Neural cell (in vitro differentiated cells): ENCODE results near the gene BABAM2. TPM values are rescaled to one million over a fixed set of nuclear protein-coding genes. Genes with fewer than 3 reads are reported as not detected.

ENCODE experiments used
- H2AFZ ChIP-seq: fragments of 200-600, 300-800 bp; sonication (generic), shearing (Covaris generic); 2 replicates; pipeline ENCODE4 v1.6.0; 2014; ENCODE audit warnings: low read depth, mild to moderate bottlenecking, antibody characterized with exemption, low read length, moderate library complexity
- H3F3A ChIP-seq: fragments of 200-600 bp; shearing (Covaris generic); 2 replicates; pipeline ENCODE4 v1.6.1; 2016; ENCODE audit warnings: mild to moderate bottlenecking, moderate library complexity, mixed read lengths, antibody characterized with exemption, low read length; ENCODE audit not compliant: insufficient read depth, poor library complexity, severe bottlenecking
- H3K27ac ChIP-seq: fragments of 200-600, 300-800 bp; sonication (generic), shearing (Covaris generic); 2 replicates; pipeline ENCODE4 v1.5.1; 2014; ENCODE audit warnings: mild to moderate bottlenecking, low read length, moderate library complexity
- H3K27me3 ChIP-seq: fragments of 300-800, 200-600 bp; sonication (generic), shearing (Covaris generic); 2 replicates; pipeline ENCODE4 v1.6.0; 2014; ENCODE audit warnings: mild to moderate bottlenecking, low read depth, low read length, moderate library complexity; ENCODE audit not compliant: insufficient read depth
- H3K36me3 ChIP-seq: fragments of 300-800, 200-600 bp; sonication (generic), shearing (Covaris generic); 2 replicates; pipeline ENCODE4 v1.5.1; 2014; ENCODE audit warnings: mild to moderate bottlenecking, antibody characterized with exemption, low read length, moderate library complexity; ENCODE audit not compliant: insufficient read depth
- H3K4me2 ChIP-seq: fragments of 300-800, 200-600 bp; sonication (generic), shearing (Covaris generic); 2 replicates; pipeline ENCODE4 v1.6.0; 2014; ENCODE audit warnings: mild to moderate bottlenecking, low read length
- H3K4me3 ChIP-seq: fragments of 300-800, 200-600 bp; sonication (generic), shearing (Covaris generic); 2 replicates; pipeline ENCODE4 v1.5.1; 2014; ENCODE audit warnings: mild to moderate bottlenecking, low read length, moderate library complexity
- H3K79me2 ChIP-seq: fragments of 200-600 bp; shearing (Covaris generic); replicated peaks from 2 replicates; pipeline ENCODE4 v1.6.0; 2014; ENCODE audit warnings: mild to moderate bottlenecking, low read length, moderate library complexity; ENCODE audit not compliant: insufficient read depth
- H3K9ac ChIP-seq: fragments of 300-800, 200-600 bp; sonication (generic), shearing (Covaris generic); 2 replicates; pipeline ENCODE4 v1.6.1; 2016; ENCODE audit warnings: mild to moderate bottlenecking, low read length, mixed read lengths
- H3K9me2 ChIP-seq: fragments of 200-600 bp; shearing (Covaris generic); 2 replicates; pipeline ENCODE4 v1.6.1; 2016; ENCODE audit warnings: mild to moderate bottlenecking, low read length, mixed read lengths; ENCODE audit not compliant: insufficient read depth
- H3K9me3 ChIP-seq: fragments of 200-600, 300-800 bp; sonication (generic), shearing (Covaris generic); 2 replicates; pipeline ENCODE4 v1.6.1; 2016; ENCODE audit warnings: mild to moderate bottlenecking, mixed run types, low read length, moderate library complexity, mixed read lengths
- H4K20me1 ChIP-seq: fragments of 200-600 bp; shearing (Covaris generic); 2 replicates; pipeline ENCODE4 v1.6.1; 2016; ENCODE audit warnings: mild to moderate bottlenecking, mixed run types; ENCODE audit not compliant: insufficient read depth
- EP300 ChIP-seq: fragments of 450-650 bp; conservative IDR thresholded peaks from 2 replicates; pipeline ENCODE4 v1.6.1; 2014; ENCODE audit warnings: antibody characterized with exemption, mild to moderate bottlenecking, moderate library complexity; ENCODE audit not compliant: poor library complexity, severe bottlenecking
- EZH2 ChIP-seq: fragments of 200-600, 300-800 bp; shearing (Covaris generic), sonication (generic); IDR thresholded peaks from 2 replicates; pipeline ENCODE4 v1.6.1; 2014; ENCODE audit warnings: antibody characterized with exemption, low read length, borderline replicate concordance, mild to moderate bottlenecking; ENCODE audit not compliant: insufficient read depth, poor library complexity, severe bottlenecking
- MXI1 ChIP-seq: fragments of 450-650 bp; conservative IDR thresholded peaks from 2 replicates; pipeline ENCODE4 v1.6.1; 2014; ENCODE audit warnings: antibody characterized with exemption, mild to moderate bottlenecking; ENCODE audit not compliant: poor library complexity, severe bottlenecking
- POLR2AphosphoS5 ChIP-seq: IDR thresholded peaks from 2 replicates; pipeline ENCODE4 v1.6.1; 2012
- RAD21 ChIP-seq: fragments of 450-650 bp; conservative IDR thresholded peaks from 2 replicates; pipeline ENCODE4 v1.6.1; 2014; ENCODE audit warnings: antibody characterized with exemption, mild to moderate bottlenecking, moderate library complexity
- SMC3 ChIP-seq: fragments of 450-650 bp; conservative IDR thresholded peaks from 2 replicates; pipeline ENCODE4 v1.6.1; 2014; ENCODE audit warnings: antibody characterized with exemption, mild to moderate bottlenecking, moderate library complexity; ENCODE audit not compliant: poor library complexity
- TAF1 ChIP-seq: IDR thresholded peaks from 2 replicates; pipeline ENCODE4 v1.6.1; 2012; ENCODE audit warnings: low read depth
- polyA plus RNA-seq: library from polyadenylated mRNA; depleted of rRNA; stranded (reverse); fragments of >200 nt; gene quantifications from 2 replicates; pipeline ENCODE4 v1.2.3, GENCODE V29; 2014
- TF ChIP-seq, protein P1 (sequence below): IDR thresholded peaks from 2 replicates; pipeline ENCODE4 v1.6.1; 2012; ENCODE audit warnings: borderline replicate concordance
- TF ChIP-seq, protein P2 (sequence below): fragments of 450-650 bp; IDR thresholded peaks from 2 replicates; pipeline ENCODE4 v1.5.1; 2014; ENCODE audit warnings: antibody characterized with exemption, mild to moderate bottlenecking, moderate library complexity; ENCODE audit not compliant: poor library complexity, severe bottlenecking

BABAM2 gene
- polyA plus RNA-seq, 1 donor from 2014 or later, result 15.3 TPM

DNA sequence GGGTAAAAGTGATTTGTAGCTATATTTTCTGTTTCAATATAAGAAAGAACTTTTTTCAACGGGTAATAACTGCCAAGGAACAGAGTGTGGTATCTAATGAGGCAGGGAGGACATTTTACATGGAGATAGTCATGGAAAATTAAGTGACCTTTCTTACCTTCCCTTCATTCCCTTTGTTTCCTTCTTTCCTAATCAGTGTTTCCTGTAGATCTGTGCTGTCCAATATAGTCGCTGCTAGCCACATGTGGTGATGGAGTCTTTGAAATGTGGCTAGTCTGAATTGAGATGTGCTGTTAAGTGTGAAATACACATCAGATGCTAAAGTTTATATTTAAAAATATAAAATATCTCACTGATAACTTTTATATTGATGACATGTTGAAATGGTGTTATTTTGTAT, 81.8 kb downstream of the BABAM2 start:
- no peak for TF ChIP-seq RAD21
- no peak for TF ChIP-seq TAF1
- no peak for TF ChIP-seq EZH2
- TF ChIP-seq, protein P1, sequence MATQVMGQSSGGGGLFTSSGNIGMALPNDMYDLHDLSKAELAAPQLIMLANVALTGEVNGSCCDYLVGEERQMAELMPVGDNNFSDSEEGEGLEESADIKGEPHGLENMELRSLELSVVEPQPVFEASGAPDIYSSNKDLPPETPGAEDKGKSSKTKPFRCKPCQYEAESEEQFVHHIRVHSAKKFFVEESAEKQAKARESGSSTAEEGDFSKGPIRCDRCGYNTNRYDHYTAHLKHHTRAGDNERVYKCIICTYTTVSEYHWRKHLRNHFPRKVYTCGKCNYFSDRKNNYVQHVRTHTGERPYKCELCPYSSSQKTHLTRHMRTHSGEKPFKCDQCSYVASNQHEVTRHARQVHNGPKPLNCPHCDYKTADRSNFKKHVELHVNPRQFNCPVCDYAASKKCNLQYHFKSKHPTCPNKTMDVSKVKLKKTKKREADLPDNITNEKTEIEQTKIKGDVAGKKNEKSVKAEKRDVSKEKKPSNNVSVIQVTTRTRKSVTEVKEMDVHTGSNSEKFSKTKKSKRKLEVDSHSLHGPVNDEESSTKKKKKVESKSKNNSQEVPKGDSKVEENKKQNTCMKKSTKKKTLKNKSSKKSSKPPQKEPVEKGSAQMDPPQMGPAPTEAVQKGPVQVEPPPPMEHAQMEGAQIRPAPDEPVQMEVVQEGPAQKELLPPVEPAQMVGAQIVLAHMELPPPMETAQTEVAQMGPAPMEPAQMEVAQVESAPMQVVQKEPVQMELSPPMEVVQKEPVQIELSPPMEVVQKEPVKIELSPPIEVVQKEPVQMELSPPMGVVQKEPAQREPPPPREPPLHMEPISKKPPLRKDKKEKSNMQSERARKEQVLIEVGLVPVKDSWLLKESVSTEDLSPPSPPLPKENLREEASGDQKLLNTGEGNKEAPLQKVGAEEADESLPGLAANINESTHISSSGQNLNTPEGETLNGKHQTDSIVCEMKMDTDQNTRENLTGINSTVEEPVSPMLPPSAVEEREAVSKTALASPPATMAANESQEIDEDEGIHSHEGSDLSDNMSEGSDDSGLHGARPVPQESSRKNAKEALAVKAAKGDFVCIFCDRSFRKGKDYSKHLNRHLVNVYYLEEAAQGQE, result no peak
- no peak for TF ChIP-seq MXI1
- Histone ChIP-seq H3K36me3 (no peaks in the 10 kb centered on the region), H2AFZ (no peak overlapping the region), H3K4me2 (no peak overlapping the region), H3K9me3 (no peaks in the 10 kb centered on the region), H3K9me2 (no peaks in the 10 kb centered on the region), H3K27ac (no peak overlapping the region), H3K4me3 (no peak overlapping the region), H3K9ac (no peak overlapping the region), H3K27me3 (no peaks in the 10 kb centered on the region), H3K79me2 (no peaks in the 10 kb centered on the region), H3F3A (no peaks in the 10 kb centered on the region), H4K20me1 (no peaks in the 10 kb centered on the region)

DNA sequence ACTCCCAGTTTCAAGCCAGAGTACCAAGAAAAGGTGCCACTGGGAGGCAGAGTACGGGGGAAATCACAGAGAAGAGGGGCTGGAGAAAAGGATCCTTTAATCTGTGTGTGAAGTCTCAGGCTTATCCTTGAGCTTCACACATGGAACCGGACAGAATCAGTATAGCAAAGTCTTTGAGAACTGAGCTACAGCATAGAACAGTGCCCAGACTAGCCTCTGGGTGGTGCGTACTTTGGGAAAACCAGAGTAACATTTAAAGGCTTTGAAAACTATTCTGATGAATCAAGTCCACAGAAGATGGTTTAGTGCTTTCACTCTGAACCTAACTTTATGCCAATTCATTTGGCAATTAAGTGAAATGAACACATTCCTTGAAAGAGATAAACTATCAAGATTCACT, 83.1 kb downstream of the BABAM2 start:
- H3K79me2 ChIP-seq, result no peaks in the 10 kb centered on the region
- no peak overlapping the region for H3K4me2 ChIP-seq
- H4K20me1 ChIP-seq, result no peaks in the 10 kb centered on the region
- no peaks in the 10 kb centered on the region for H3K9me3 ChIP-seq
- no peak overlapping the region for H2AFZ ChIP-seq
- no peak overlapping the region for H3K9ac ChIP-seq
- no peaks in the 10 kb centered on the region for H3K9me2 ChIP-seq
- H3K27me3 ChIP-seq, result no peaks in the 10 kb centered on the region
- H3K36me3 ChIP-seq, result no peaks in the 10 kb centered on the region
- no peak overlapping the region for H3K4me3 ChIP-seq
- no peak overlapping the region for H3K27ac ChIP-seq
- H3F3A ChIP-seq, result no peaks in the 10 kb centered on the region
- TF ChIP-seq SMC3 (no peak), MXI1 (no peak), POLR2AphosphoS5 (no peak), RAD21 (no peak), TAF1 (no peak), EP300 (no peak), EZH2 (no peak)
- TF ChIP-seq, protein P1, result no peak
- TF ChIP-seq, protein P2, sequence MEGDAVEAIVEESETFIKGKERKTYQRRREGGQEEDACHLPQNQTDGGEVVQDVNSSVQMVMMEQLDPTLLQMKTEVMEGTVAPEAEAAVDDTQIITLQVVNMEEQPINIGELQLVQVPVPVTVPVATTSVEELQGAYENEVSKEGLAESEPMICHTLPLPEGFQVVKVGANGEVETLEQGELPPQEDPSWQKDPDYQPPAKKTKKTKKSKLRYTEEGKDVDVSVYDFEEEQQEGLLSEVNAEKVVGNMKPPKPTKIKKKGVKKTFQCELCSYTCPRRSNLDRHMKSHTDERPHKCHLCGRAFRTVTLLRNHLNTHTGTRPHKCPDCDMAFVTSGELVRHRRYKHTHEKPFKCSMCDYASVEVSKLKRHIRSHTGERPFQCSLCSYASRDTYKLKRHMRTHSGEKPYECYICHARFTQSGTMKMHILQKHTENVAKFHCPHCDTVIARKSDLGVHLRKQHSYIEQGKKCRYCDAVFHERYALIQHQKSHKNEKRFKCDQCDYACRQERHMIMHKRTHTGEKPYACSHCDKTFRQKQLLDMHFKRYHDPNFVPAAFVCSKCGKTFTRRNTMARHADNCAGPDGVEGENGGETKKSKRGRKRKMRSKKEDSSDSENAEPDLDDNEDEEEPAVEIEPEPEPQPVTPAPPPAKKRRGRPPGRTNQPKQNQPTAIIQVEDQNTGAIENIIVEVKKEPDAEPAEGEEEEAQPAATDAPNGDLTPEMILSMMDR, result no peak
